ENCODE measurements around the gene FGB.
"Not testable (repeated sequence)": the region's sequence is repeated elsewhere in the genome, so short reads cannot be mapped to it uniquely, and the experiment has no call there.

The FGB gene

GRCh38 chr4:154566639-154567204, 3.9 kb downstream of the FGB start:
- no peak for DNase-seq (ENCODE audit: low spot score)

GRCh38 chr4:154569028-154569427, 6.2 kb downstream of the FGB start:
- DNase-seq (ENCODE audit: low spot score) = no peak

- no peak for DNase-seq (ENCODE audit: low spot score)
These were observed 6.8 kb downstream of the FGB start for GRCh38 chr4:154569584-154569983.

GRCh38 chr4:154573190-154573870, 10.5 kb downstream of the FGB start:
- no peak for DNase-seq (ENCODE audit: low spot score)

- DNase-seq (ENCODE audit: low spot score) = no peak
These were observed 11.5 kb downstream of the FGB start for GRCh38 chr4:154574311-154574710.

GRCh38 chr4:154577324-154577723, 14.5 kb downstream of the FGB start:
- DNase-seq (ENCODE audit: low spot score) = no peak

GRCh38 chr4:154578919-154579318, 16.1 kb downstream of the FGB start:
- DNase-seq (ENCODE audit: low spot score) = peak; percentile 29

- no peak for DNase-seq (ENCODE audit: low spot score)
These were observed 17.1 kb downstream of the FGB start for GRCh38 chr4:154579927-154580326.

GRCh38 chr4:154582723-154583122, 19.9 kb downstream of the FGB start:
- no peak for DNase-seq (ENCODE audit: low spot score)

- no peak for DNase-seq (ENCODE audit: low spot score)
These were observed 20.4 kb downstream of the FGB start for GRCh38 chr4:154583230-154583629.

GRCh38 chr4:154583677-154584076, 20.9 kb downstream of the FGB start:
- no peak for DNase-seq (ENCODE audit: low spot score)

GRCh38 chr4:154584259-154584658, 21.4 kb downstream of the FGB start:
- no peak for DNase-seq (ENCODE audit: low spot score)

- DNase-seq (ENCODE audit: low spot score) = no peak
These were observed 22.7 kb downstream of the FGB start for GRCh38 chr4:154585369-154586018.

GRCh38 chr4:154586296-154587033, 23.7 kb downstream of the FGB start:
- no peak for DNase-seq (ENCODE audit: low spot score)

- no peak for DNase-seq (ENCODE audit: low spot score)
These were observed 25.4 kb downstream of the FGB start for GRCh38 chr4:154588198-154588597.

- DNase-seq (ENCODE audit: low spot score) = no peak
These were observed 26.7 kb downstream of the FGB start for GRCh38 chr4:154589296-154590197.

GRCh38 chr4:154590329-154591006, 27.7 kb downstream of the FGB start, which contains the start of gene FGA:
Gene FGA, minus strand, starts transcription at chr4:154590742. Its CDS starts 55 bp downstream, at chr4:154590687.
- DNase-seq (ENCODE audit: low spot score) = no peak

- no peak for DNase-seq (ENCODE audit: low spot score)
These were observed 29.1 kb downstream of the FGB start for GRCh38 chr4:154591890-154592289.

GRCh38 chr4:154593868-154594267, 31.1 kb downstream of the FGB start:
- DNase-seq (ENCODE audit: low spot score) = no peak

- not testable (repeated sequence) for DNase-seq (ENCODE audit: low spot score)
These were observed 31.5 kb downstream of the FGB start for GRCh38 chr4:154594343-154594742.

GRCh38 chr4:154595807-154596206, 33.0 kb downstream of the FGB start:
- no peak for DNase-seq (ENCODE audit: low spot score)

All from RKO (cell line).